ENCODE data around the gene BSX. TPM values are rescaled to one million over a fixed set of nuclear protein-coding genes. Genes with fewer than 3 reads are reported as not detected.

Gene BSX
- polyA plus RNA-seq, 2 donors = not detected

- WGBS, 2 donors = 1% methylated on average over 59 of the region's 59 CpGs
- Histone ChIP-seq H3K4me1 (ENCODE audit: control insufficient read depth in 2 of 2, insufficient read depth in 2 of 2, low read length in 1 of 2) (peaks cover 8% of the 10 kb centered on the region in 2 donors), H3K4me3 (ENCODE audit: low read depth in 1 of 2, low read length in 2 of 2) (peak overlapping the region; percentile 41 to 61), H3K27me3 (ENCODE audit: control insufficient read depth in 1 of 2, insufficient read depth in 2 of 2, low read length in 2 of 2) (peaks cover 15 to 16% of the 10 kb centered on the region in 2 donors), H3K9me3 (ENCODE audit: control insufficient read depth in 2 of 2, insufficient read depth in 1 of 2, low read depth in 1 of 2, low read length in 1 of 2) (peaks cover 3% of the 10 kb centered on the region in 2 donors), H3K27ac (ENCODE audit: low read depth in 2 of 2, low read length in 1 of 2) (no peak overlapping the region), H3K36me3 (ENCODE audit: control insufficient read depth in 2 of 2, insufficient read depth in 2 of 2, low read length in 1 of 2) (no peaks in the 10 kb centered on the region)
These were observed 2.8 kb upstream of the BSX start for GRCh38 chr11:122984186-122985011.

GRCh38 chr11:122983438-122984185 is 2.0 kb upstream of the BSX start:
- Histone ChIP-seq H3K36me3 (ENCODE audit: control insufficient read depth in 2 of 2, insufficient read depth in 2 of 2, low read length in 1 of 2) (no peaks in the 10 kb centered on the region), H3K27ac (ENCODE audit: low read depth in 2 of 2, low read length in 1 of 2) (no peak overlapping the region), H3K27me3 (ENCODE audit: control insufficient read depth in 1 of 2, insufficient read depth in 2 of 2, low read length in 2 of 2) (peaks cover 21 to 22% of the 10 kb centered on the region in 2 donors), H3K4me1 (ENCODE audit: control insufficient read depth in 2 of 2, insufficient read depth in 2 of 2, low read length in 1 of 2) (peaks cover 8% of the 10 kb centered on the region in 2 donors), H3K9me3 (ENCODE audit: control insufficient read depth in 2 of 2, insufficient read depth in 1 of 2, low read depth in 1 of 2, low read length in 1 of 2) (peaks cover 3% of the 10 kb centered on the region in 2 donors), H3K4me3 (ENCODE audit: low read depth in 1 of 2, low read length in 2 of 2) (peak overlapping the region; percentile 41 to 61)
- WGBS, 2 donors = 14 to 16% methylated on average over 26 of the region's 26 CpGs

GRCh38 chr11:122979815-122980595 is 1.6 kb downstream of the BSX start:
- no peaks in the 10 kb centered on the region for H3K36me3 ChIP-seq (ENCODE audit: control insufficient read depth in 2 of 2, insufficient read depth in 2 of 2, low read length in 1 of 2)
- WGBS, 2 donors = 4 to 6% methylated on average over 27 of the region's 27 CpGs
- peaks cover 10 to 14% of the 10 kb centered on the region in 2 donors for H3K4me1 ChIP-seq (ENCODE audit: control insufficient read depth in 2 of 2, insufficient read depth in 2 of 2, low read length in 1 of 2)
- no peak overlapping the region for H3K27ac ChIP-seq (ENCODE audit: low read depth in 2 of 2, low read length in 1 of 2)
- peaks cover 26 to 36% of the 10 kb centered on the region in 2 donors for H3K27me3 ChIP-seq (ENCODE audit: control insufficient read depth in 1 of 2, insufficient read depth in 2 of 2, low read length in 2 of 2)
- H3K9me3 ChIP-seq (ENCODE audit: control insufficient read depth in 2 of 2, insufficient read depth in 1 of 2, low read depth in 1 of 2, low read length in 1 of 2) = peaks cover 3% of the 10 kb centered on the region in 2 donors
- no peak overlapping the region for H3K4me3 ChIP-seq (ENCODE audit: low read depth in 1 of 2, low read length in 2 of 2)

GRCh38 chr11:122979103-122979814 is 2.4 kb downstream of the BSX start:
- H3K4me1 ChIP-seq (ENCODE audit: control insufficient read depth in 2 of 2, insufficient read depth in 2 of 2, low read length in 1 of 2) = peaks cover 8 to 14% of the 10 kb centered on the region in 2 donors
- H3K4me3 ChIP-seq (ENCODE audit: low read depth in 1 of 2, low read length in 2 of 2) = no peak overlapping the region
- WGBS, 2 donors = 9 to 10% methylated on average over 36 to 44 of the region's 44 CpGs
- no peak overlapping the region for H3K27ac ChIP-seq (ENCODE audit: low read depth in 2 of 2, low read length in 1 of 2)
- H3K9me3 ChIP-seq (ENCODE audit: control insufficient read depth in 2 of 2, insufficient read depth in 1 of 2, low read depth in 1 of 2, low read length in 1 of 2) = peaks cover 3% of the 10 kb centered on the region in 2 donors
- no peaks in the 10 kb centered on the region for H3K36me3 ChIP-seq (ENCODE audit: control insufficient read depth in 2 of 2, insufficient read depth in 2 of 2, low read length in 1 of 2)
- H3K27me3 ChIP-seq (ENCODE audit: control insufficient read depth in 1 of 2, insufficient read depth in 2 of 2, low read length in 2 of 2) = peaks cover 26 to 36% of the 10 kb centered on the region in 2 donors

- WGBS, 2 donors = 19 to 21% methylated on average over 7 of the region's 7 CpGs
- H3K27me3 ChIP-seq (ENCODE audit: control insufficient read depth in 1 of 2, insufficient read depth in 2 of 2, low read length in 2 of 2) = peaks cover 22 to 39% of the 10 kb centered on the region in 2 donors
- no peak overlapping the region for H3K27ac ChIP-seq (ENCODE audit: low read depth in 2 of 2, low read length in 1 of 2)
- no peak overlapping the region for H3K4me3 ChIP-seq (ENCODE audit: low read depth in 1 of 2, low read length in 2 of 2)
- no peaks in the 10 kb centered on the region for H3K36me3 ChIP-seq (ENCODE audit: control insufficient read depth in 2 of 2, insufficient read depth in 2 of 2, low read length in 1 of 2)
- H3K4me1 ChIP-seq (ENCODE audit: control insufficient read depth in 2 of 2, insufficient read depth in 2 of 2, low read length in 1 of 2) = peaks cover 5 to 10% of the 10 kb centered on the region in 2 donors
- H3K9me3 ChIP-seq (ENCODE audit: control insufficient read depth in 2 of 2, insufficient read depth in 1 of 2, low read depth in 1 of 2, low read length in 1 of 2) = peaks cover 3% of the 10 kb centered on the region in 2 donors
These were observed 3.4 kb downstream of the BSX start for GRCh38 chr11:122978299-122978620.

GRCh38 chr11:122977470-122978298 is 4.0 kb downstream of the BSX start:
- Histone ChIP-seq H3K9me3 (ENCODE audit: control insufficient read depth in 2 of 2, insufficient read depth in 1 of 2, low read depth in 1 of 2, low read length in 1 of 2) (peaks cover 3% of the 10 kb centered on the region in 2 donors), H3K27ac (ENCODE audit: low read depth in 2 of 2, low read length in 1 of 2) (no peak overlapping the region), H3K36me3 (ENCODE audit: control insufficient read depth in 2 of 2, insufficient read depth in 2 of 2, low read length in 1 of 2) (no peaks in the 10 kb centered on the region), H3K27me3 (ENCODE audit: control insufficient read depth in 1 of 2, insufficient read depth in 2 of 2, low read length in 2 of 2) (peaks cover 22 to 39% of the 10 kb centered on the region in 2 donors), H3K4me3 (ENCODE audit: low read depth in 1 of 2, low read length in 2 of 2) (peak overlapping the region in 1 of 2 donors; percentile 3), H3K4me1 (ENCODE audit: control insufficient read depth in 2 of 2, insufficient read depth in 2 of 2, low read length in 1 of 2) (peaks cover 5 to 10% of the 10 kb centered on the region in 2 donors)
- 7 to 8% methylated on average over 50 of the region's 50 CpGs for WGBS, 2 donors

GRCh38 chr11:122976734-122977469 is 4.7 kb downstream of the BSX start:
- Histone ChIP-seq H3K27ac (ENCODE audit: low read depth in 2 of 2, low read length in 1 of 2) (no peak overlapping the region), H3K36me3 (ENCODE audit: control insufficient read depth in 2 of 2, insufficient read depth in 2 of 2, low read length in 1 of 2) (no peaks in the 10 kb centered on the region), H3K27me3 (ENCODE audit: control insufficient read depth in 1 of 2, insufficient read depth in 2 of 2, low read length in 2 of 2) (peaks cover 17 to 39% of the 10 kb centered on the region in 2 donors), H3K9me3 (ENCODE audit: control insufficient read depth in 2 of 2, insufficient read depth in 1 of 2, low read depth in 1 of 2, low read length in 1 of 2) (peaks cover 3% of the 10 kb centered on the region in 2 donors), H3K4me3 (ENCODE audit: low read depth in 1 of 2, low read length in 2 of 2) (peak overlapping the region in 1 of 2 donors; percentile 3), H3K4me1 (ENCODE audit: control insufficient read depth in 2 of 2, insufficient read depth in 2 of 2, low read length in 1 of 2) (peaks cover 5 to 10% of the 10 kb centered on the region in 2 donors)
- WGBS, 2 donors = 4 to 5% methylated on average over 44 to 50 of the region's 50 CpGs

Measured in esophagus (tissue), 2 donors.